Upper lobe of left lung (tissue), 6 donors: ENCODE measurements around the gene MRPL4. TPM values are rescaled to one million over a fixed set of nuclear protein-coding genes. Genes with fewer than 3 reads are reported as not detected.

Source experiments
- ATAC-seq, 2 donors: fragments of 200-7000 bp; cut with Tn5 transposase; one replicate each; pipeline ENCODE4 v1.9.1; 2022; ENCODE audit warnings: mild to moderate bottlenecking in 2 of 2, moderate library complexity in 2 of 2; ENCODE audit not compliant: low FRiP score in 2 of 2
- DNase-seq, 2 donors: peaks; one replicate each; pipeline ENCODE4 v3.0.0-alpha.2; 2019 to 2020
- H3K27ac ChIP-seq, 4 donors: fragments of 200-600 bp; sonication (generic); one replicate each; pipeline ENCODE4 v1.5.1; 2016 to 2019
- H3K27me3 ChIP-seq, 4 donors: fragments of 200-600 bp; sonication (generic); one replicate each; pipeline ENCODE4 v1.5.1; 2017 to 2019
- H3K36me3 ChIP-seq, 4 donors: fragments of 200-600 bp; sonication (generic); one replicate each; pipeline ENCODE4 v1.5.1; 2016 to 2019
- H3K4me1 ChIP-seq, 4 donors: fragments of 200-600 bp; sonication (generic); one replicate each; pipeline ENCODE4 v1.5.1; 2018 to 2019
- H3K4me3 ChIP-seq, 4 donors: fragments of 200-600 bp; sonication (generic); one replicate each; pipeline ENCODE4 v1.5.1; 2017 to 2019; ENCODE audit warnings: mild to moderate bottlenecking in 2 of 4, moderate library complexity in 1 of 4
- H3K9me3 ChIP-seq, 4 donors: fragments of 200-600 bp; sonication (generic); one replicate each; pipeline ENCODE4 v1.5.1; 2018 to 2019
- CTCF ChIP-seq, 6 experiments: fragments of 450-650 bp in 4 of 6; fragments of 200-600 bp in 2 of 6; sonication (generic) in 2 of 6; IDR thresholded peaks; one replicate each; pipeline ENCODE4 v1.5.1; 2016 to 2019; ENCODE audit warnings: antibody characterized with exemption in 6 of 6
- EP300 ChIP-seq, 4 donors: sonication (generic); formaldehyde crosslinking; IDR thresholded peaks; one replicate each; pipeline ENCODE4 v1.5.1; 2017; ENCODE audit warnings: antibody characterized with exemption in 4 of 4, control low read depth in 2 of 4
- POLR2A ChIP-seq, 4 donors: fragments of 450-650 bp; IDR thresholded peaks; one replicate each; pipeline ENCODE4 v1.5.1; 2016 to 2017; ENCODE audit warnings: antibody characterized with exemption in 4 of 4, mild to moderate bottlenecking in 2 of 4
- POLR2AphosphoS5 ChIP-seq, 2 donors: sonication (generic); formaldehyde crosslinking; IDR thresholded peaks; one replicate each; pipeline ENCODE4 v1.5.1; 2017; ENCODE audit warnings: antibody characterized with exemption in 2 of 2
- WGBS, 2 donors: methylation state at CpG; one replicate each; pipeline ENCODE4 v1.1.5; 2017 to 2018; 5-methylcytosine and 5-hydroxymethylcytosine counted together
- total RNA-seq, 6 donors: library from RNA; depleted of rRNA in 4 of 6; stranded (reverse); fragments of >200 nt in 4 of 6; gene quantifications; one replicate each; pipeline versions ENCODE4 v1.1.0 to v1.2.1, GENCODE V29; 2016 to 2021
- donor health status: DM: no; HTN: no; CAD: no; lungs with moderate emphysema.
- donor health status: DM: no; HTN: yes; CAD: no; lungs with severe emphysema.

The MRPL4 gene
- total RNA-seq, 6 donors from 2014 or later: 23.0 to 70.8 (median 45.0) TPM

- WGBS, 2 donors: 75 to 84% methylated on average over 7 of the region's 7 CpGs
- peaks cover 11 to 35% (median 27%) of the 10 kb centered on the region in 4 donors for H3K4me1 ChIP-seq
- H3K27me3 ChIP-seq: no peaks in the 10 kb centered on the region
- no peak for ATAC-seq
- no peak overlapping the region for H3K4me3 ChIP-seq
- H3K36me3 ChIP-seq: peaks cover 6 to 14% (median 10%) of the 10 kb centered on the region in 4 donors
- H3K9me3 ChIP-seq: no peaks in the 10 kb centered on the region
- no peak for DNase-seq
- no peak for TF ChIP-seq CTCF (IDR thresholded peaks at IDR 0.05)
- H3K27ac ChIP-seq: no peak overlapping the region
Observed at GRCh38 chr19:10262771-10263170, 10.8 kb downstream of the MRPL4 start.

DNA sequence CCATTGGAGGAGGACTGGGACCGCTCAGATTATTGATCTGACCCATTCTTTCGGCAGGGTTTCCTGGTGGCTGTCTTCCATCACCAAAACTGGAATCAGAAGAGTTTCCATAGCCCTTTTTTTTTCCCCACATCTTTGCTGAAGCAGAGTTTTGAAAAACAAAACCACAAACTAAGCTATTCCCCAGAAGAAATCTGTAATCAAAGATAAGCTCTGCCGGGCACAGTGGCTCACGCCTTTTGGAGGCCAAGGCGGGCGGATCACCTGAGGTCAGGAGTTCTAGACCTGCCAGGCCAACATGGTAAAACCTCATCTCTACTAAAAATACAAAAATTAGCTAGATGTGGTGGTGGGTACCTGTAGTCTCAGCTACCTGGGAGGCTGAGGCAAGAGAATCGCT, 14.7 kb downstream of the MRPL4 start:
- Histone ChIP-seq H3K4me3 (no peak overlapping the region), H3K27me3 (no peaks in the 10 kb centered on the region), H3K36me3 (no peaks in the 10 kb centered on the region), H3K27ac (peak overlapping the region in 3 of 4 donors; percentile 94 to 98 (median 97)), H3K4me1 (peaks cover 21 to 44% (median 33%) of the 10 kb centered on the region in 4 donors), H3K9me3 (no peaks in the 10 kb centered on the region)
- DNase-seq: no peak
- TF ChIP-seq CTCF (IDR thresholded peaks at IDR 0.05) (no peak), POLR2AphosphoS5 (IDR thresholded peaks at IDR 0.05) (no peak), EP300 (IDR thresholded peaks at IDR 0.05) (no peak), POLR2A (IDR thresholded peaks at IDR 0.05) (no peak)
- ATAC-seq: no peak
- WGBS, 2 donors: 81 to 86% methylated on average over 7 of the region's 7 CpGs

GRCh38 chr19:10268071-10268470, 16.1 kb downstream of the MRPL4 start:
- peak overlapping the region; percentile 94 to 98 (median 98) for H3K27ac ChIP-seq
- TF ChIP-seq POLR2AphosphoS5 (IDR thresholded peaks at IDR 0.05) (peak in 1 of 2 donors; percentile 61), POLR2A (IDR thresholded peaks at IDR 0.05) (peak in 1 of 4 donors; percentile 26), EP300 (IDR thresholded peaks at IDR 0.05) (peak in 1 of 4 donors; percentile 53), CTCF (IDR thresholded peaks at IDR 0.05) (no peak)
- peaks cover 31 to 57% (median 41%) of the 10 kb centered on the region in 4 donors for H3K4me1 ChIP-seq
- peaks cover 0 to 5% (median 0%) of the 10 kb centered on the region in 4 donors for H3K36me3 ChIP-seq
- no peak overlapping the region for H3K4me3 ChIP-seq
- 47 to 80% methylated on average over 1 to 6 of the region's 6 CpGs for WGBS, 2 donors
- no peaks in the 10 kb centered on the region for H3K27me3 ChIP-seq
- DNase-seq: peak in 1 of 2 donors; percentile 40
- H3K9me3 ChIP-seq: no peaks in the 10 kb centered on the region
- ATAC-seq: no peak

- DNase-seq (peak; percentile 93 to 99), ATAC-seq (peak; percentile 90 to 91)
- WGBS, 2 donors: 3 to 9% methylated on average over 24 of the region's 59 CpGs
- H3K4me3 ChIP-seq: peak overlapping the region; percentile 59 to 74 (median 60)
- H3K4me1 ChIP-seq: peaks cover 41 to 71% (median 48%) of the 10 kb centered on the region in 4 donors
- TF ChIP-seq CTCF (IDR thresholded peaks at IDR 0.05) (peak; percentile 89 to 97 (median 94)), POLR2A (IDR thresholded peaks at IDR 0.05) (peak in 2 of 4 donors; percentile 6 to 28), EP300 (IDR thresholded peaks at IDR 0.05) (peak in 2 of 4 donors; percentile 22 to 79), POLR2AphosphoS5 (IDR thresholded peaks at IDR 0.05) (peak in 1 of 2 donors; percentile 46)
- H3K9me3 ChIP-seq: no peaks in the 10 kb centered on the region
- peaks cover 0 to 13% (median 3%) of the 10 kb centered on the region in 4 donors for H3K36me3 ChIP-seq
- no peaks in the 10 kb centered on the region for H3K27me3 ChIP-seq
- peak overlapping the region; percentile 94 to 98 (median 98) for H3K27ac ChIP-seq
Observed at GRCh38 chr19:10269333-10270179, 17.5 kb downstream of the MRPL4 start.
